GM12891 (cell line): ENCODE data around the gene OR2K2.
"Not testable (repeated sequence)": the region's sequence is repeated elsewhere in the genome, so short reads cannot be mapped to it uniquely, and the experiment has no call there.

Experiments
- DNase-seq: peaks from one replicate; pipeline ENCODE4 v3.0.0; 2011; ENCODE audit warnings: low spot score; ENCODE audit not compliant: insufficient read length
- FAIRE-seq: peaks from 2 replicates; lab custom pipeline; 2011; peaks lifted over from hg19 to GRCh38; lab: Jason Lieb, UNC
- PAX5 ChIP-seq: IDR thresholded peaks from 2 replicates; pipeline ENCODE4 v1.6.1; 2011; ENCODE audit warnings: low read length, moderate library complexity, mild to moderate bottlenecking; ENCODE audit not compliant: insufficient read depth, severe bottlenecking
- POLR2A ChIP-seq: IDR thresholded peaks from 2 replicates; pipeline ENCODE4 v1.6.1; 2011; ENCODE audit warnings: low read depth, low read length, control low read depth
- POLR2AphosphoS5 ChIP-seq: IDR thresholded peaks from 2 replicates; pipeline ENCODE4 v1.6.1; 2011; ENCODE audit warnings: low read depth, low read length, control low read depth
- POU2F2 ChIP-seq: IDR thresholded peaks from 2 replicates; pipeline ENCODE4 v1.6.1; 2011; ENCODE audit warnings: low read depth, mild to moderate bottlenecking, control low read depth, low read length, moderate library complexity
- SPI1 ChIP-seq: IDR thresholded peaks from 2 replicates; pipeline ENCODE4 v1.6.1; 2011; ENCODE audit warnings: low read depth, low read length, control low read depth
- TAF1 ChIP-seq: IDR thresholded peaks from 2 replicates; pipeline ENCODE4 v1.6.1; 2011; ENCODE audit warnings: low read depth, low read length, control low read depth

The OR2K2 gene

DNA sequence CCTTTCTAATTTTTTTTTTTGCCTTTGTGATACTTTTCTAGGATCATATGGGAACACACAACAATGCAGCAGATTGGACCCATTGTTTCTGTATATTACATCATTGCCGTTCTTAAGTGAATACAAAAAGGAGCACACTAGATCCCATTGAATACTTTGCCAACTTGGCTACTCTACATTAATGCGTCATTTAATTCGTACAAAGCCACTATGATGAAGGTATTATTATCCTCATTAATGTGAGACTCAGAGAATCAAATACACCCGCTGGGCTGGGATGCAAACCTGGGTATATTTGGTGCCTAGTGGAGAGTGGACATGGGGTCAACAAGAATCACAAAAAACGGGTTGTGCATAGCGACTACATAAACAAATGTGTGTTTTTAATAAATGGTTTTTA, 31.9 kb downstream of the OR2K2 start:
- DNase-seq, result no peak
- no peak for FAIRE-seq
- TF ChIP-seq POU2F2 (no peak), PAX5 (no peak), TAF1 (no peak), SPI1 (no peak), POLR2A (no peak), POLR2AphosphoS5 (no peak)

DNA sequence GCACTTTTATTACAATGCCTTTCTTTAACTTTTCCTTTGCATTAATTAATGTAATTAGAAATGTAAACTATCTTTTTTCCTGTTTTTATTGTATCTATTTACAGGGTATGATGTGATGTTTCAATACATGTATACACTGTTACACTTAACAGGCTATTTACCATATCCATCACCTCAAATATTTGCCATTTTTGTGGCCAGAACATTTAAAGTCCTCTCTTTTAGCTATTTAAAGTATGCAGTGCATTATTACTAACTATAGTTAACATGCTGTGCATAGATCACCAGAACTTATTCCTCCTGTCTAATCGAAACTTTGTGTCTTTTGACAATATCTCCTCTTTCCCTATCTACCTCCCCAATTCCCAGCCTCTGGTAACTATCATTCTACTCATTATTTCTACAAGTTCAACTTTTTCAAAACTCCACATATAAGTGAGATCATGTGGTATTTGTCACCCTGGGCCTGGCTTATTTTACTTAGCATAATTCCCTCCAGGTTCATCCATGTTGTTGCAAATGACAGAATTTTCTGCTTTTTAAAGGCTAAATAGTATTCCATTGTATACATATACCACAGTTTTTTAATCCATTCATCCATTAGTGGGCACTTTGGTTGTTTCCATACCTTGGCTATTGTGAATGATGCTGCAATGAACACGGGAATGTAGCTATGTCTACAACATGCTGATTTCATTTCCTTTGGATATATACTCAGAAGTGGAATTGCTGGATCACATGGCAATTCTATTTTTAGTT, 32.8 kb downstream of the OR2K2 start:
- TF ChIP-seq PAX5 (no peak), TAF1 (no peak), POLR2A (no peak), POLR2AphosphoS5 (no peak), POU2F2 (no peak), SPI1 (no peak)
- FAIRE-seq (no peak), DNase-seq (no peak)

DNA sequence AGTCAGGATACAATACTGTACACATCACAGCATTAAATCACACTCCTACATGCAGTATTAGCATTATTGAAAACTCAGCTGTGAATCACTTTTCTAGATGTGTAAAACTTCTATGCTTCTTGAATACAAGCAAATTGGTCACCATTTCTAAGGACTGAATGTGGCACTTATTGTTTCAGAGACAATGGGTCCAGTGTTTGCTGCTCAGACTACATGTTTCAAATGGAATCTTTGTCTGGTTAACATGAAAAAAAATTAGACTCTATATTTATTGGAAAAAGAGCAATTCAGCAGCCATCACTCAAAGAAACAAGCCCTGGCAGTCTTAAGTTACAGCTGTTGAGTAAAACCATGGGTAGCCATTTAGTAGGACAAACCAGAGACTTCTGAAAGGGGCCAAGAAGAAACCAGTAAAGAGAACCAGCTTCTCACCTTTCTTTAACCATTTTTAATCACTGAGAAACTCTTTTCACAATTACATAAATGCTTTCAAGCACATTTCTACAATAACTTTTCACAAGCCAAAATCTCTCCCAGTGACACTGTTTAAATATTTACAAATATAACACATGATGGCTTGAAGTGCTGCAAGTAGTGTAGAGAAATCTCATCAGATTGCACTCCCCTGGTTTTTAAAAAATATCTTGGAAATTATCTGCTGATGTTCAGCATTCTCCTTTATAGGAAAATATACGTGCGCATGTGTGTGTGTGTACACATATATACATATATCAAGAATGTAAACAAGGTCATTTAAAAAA, 35.2 kb downstream of the OR2K2 start:
- no peak for FAIRE-seq

DNA sequence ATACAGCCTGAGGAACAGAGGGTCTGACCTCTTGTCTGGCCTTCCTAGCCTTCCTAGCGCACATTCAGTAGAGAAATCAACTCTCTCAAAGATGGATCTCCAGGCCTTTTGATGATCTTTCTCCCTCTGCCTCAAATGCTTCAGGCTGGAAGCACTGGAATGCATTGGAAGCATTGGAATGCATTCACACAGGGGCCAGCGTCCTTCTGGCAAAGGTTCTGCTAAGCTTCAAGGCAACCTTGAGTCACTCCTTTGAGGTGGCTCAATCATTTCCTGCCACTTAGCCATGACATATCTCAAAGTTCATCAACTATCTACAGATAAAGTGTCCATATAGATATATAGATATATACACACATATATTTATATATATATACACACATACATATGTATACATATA, 42.9 kb downstream of the OR2K2 start:
- no peak for FAIRE-seq
- DNase-seq, result no peak
- no peak for TF ChIP-seq TAF1
- no peak for TF ChIP-seq PAX5
- no peak for TF ChIP-seq POLR2AphosphoS5
- TF ChIP-seq POU2F2, result no peak
- no peak for TF ChIP-seq SPI1
- TF ChIP-seq POLR2A, result no peak

More for the DNA sequence above, 35.2 kb downstream of the OR2K2 start:
- no peak for TF ChIP-seq POLR2AphosphoS5
- no peak for TF ChIP-seq SPI1
- TF ChIP-seq PAX5, result no peak
- no peak for TF ChIP-seq TAF1
- no peak for TF ChIP-seq POU2F2
- no peak for TF ChIP-seq POLR2A
- no peak for DNase-seq

DNA sequence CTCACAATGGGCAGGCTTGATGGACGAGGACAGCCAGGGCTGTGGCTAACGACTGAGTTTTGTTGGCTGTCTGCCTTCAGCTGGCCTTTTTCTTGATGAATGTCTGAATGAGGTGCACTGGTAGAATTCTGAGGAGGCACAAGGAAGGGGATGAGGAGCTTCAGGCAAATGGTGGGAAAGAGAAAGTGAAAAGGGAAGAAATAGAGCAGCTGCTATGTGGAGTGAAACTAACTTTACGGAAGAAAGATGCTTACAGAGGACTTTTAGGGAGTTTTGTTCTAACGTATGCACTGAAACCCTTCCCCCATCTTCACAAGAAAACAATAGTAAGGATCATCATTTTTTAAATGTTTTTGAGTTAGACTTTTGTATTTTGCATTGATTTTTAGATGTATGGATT, 45.3 kb downstream of the OR2K2 start:
- TF ChIP-seq SPI1, result no peak
- no peak for TF ChIP-seq PAX5
- TF ChIP-seq TAF1, result no peak
- TF ChIP-seq POU2F2, result no peak
- no peak for TF ChIP-seq POLR2AphosphoS5
- TF ChIP-seq POLR2A, result no peak
- DNase-seq, result no peak
- no peak for FAIRE-seq

DNA sequence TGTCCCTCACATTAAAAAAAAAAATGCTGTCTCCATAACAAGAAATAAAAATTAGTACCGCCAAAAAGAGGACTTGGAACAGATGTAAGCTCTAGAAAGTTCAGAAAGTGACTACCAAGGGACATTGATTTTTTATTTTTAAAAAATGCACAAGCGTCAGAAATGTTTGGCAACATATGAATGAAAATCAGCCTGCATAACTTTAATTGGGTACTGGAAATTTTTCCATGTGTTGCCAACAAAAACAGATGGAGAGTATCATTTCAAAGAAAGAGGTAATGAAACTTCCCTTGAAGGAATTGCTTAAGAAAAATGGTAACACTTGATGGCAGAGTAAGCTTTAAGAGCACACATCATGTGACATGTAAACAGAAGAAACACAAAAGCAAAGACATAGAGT, 47.2 kb downstream of the OR2K2 start:
- FAIRE-seq, result no peak
- no peak for DNase-seq

DNA sequence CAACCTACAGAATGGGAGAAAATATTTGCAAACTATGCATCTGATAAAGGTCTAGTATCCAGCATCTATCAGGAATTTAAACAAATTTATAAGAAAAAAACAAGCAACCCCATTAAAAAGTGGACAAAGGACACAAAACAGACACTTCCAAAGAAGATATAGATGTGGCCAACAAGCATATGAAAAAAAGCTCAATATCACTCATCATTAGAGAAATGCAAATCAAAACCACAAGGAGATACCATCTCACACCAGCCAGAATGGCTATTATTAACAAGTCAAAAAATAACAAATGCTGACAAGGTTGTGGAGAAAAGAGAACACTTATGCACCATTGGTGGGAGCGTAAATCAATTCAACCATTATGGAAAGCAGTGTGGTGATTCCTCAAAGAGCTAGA, 49.2 kb downstream of the OR2K2 start:
- not testable (repeated sequence) for FAIRE-seq, DNase-seq

More for the DNA sequence above, 47.2 kb downstream of the OR2K2 start:
- no peak for TF ChIP-seq POU2F2
- TF ChIP-seq TAF1, result no peak
- TF ChIP-seq SPI1, result no peak
- TF ChIP-seq POLR2A, result no peak
- TF ChIP-seq PAX5, result no peak
- no peak for TF ChIP-seq POLR2AphosphoS5
